H1 (cell line): Measurements from ENCODE around the gene CA10. TPM values are rescaled to one million over a fixed set of nuclear protein-coding genes. Genes with fewer than 3 reads are reported as not detected.

Experiments used
- CTCF ChIA-PET: fragments of 300-600 bp; sonication (Branson Sonifier 250); formaldehyde crosslinking; loops from one replicate; lab custom pipeline; 2021; ENCODE audit not compliant: partially characterized antibody; lab: Charles Lee
- POLR2A ChIA-PET: fragments of 300-600 bp; sonication (Branson Sonifier 250); formaldehyde crosslinking; loops from one replicate; lab custom pipeline; 2021; ENCODE audit warnings: inconsistent platforms; ENCODE audit not compliant: partially characterized antibody; lab: Charles Lee
- DNase-seq, 2 experiments: peaks; one replicate each; pipeline versions ENCODE4 v3.0.0 to v3.0.0-alpha.2; 2010 to 2022; ENCODE audit warnings: low spot score in 2 of 2, low read depth in 1 of 2, mixed read lengths in 1 of 2
- FAIRE-seq: peaks from 2 replicates; lab custom pipeline; 2011; peaks lifted over from hg19 to GRCh38; lab: Jason Lieb, UNC
- H2AFZ ChIP-seq: 2 replicates; pipeline ENCODE4 v1.8.1; 2012; ENCODE audit warnings: low read length, inconsistent platforms
- H2AK5ac ChIP-seq: 2 replicates; pipeline ENCODE4 v1.6.1; 2013; ENCODE audit warnings: low read depth, low read length
- H2BK120ac ChIP-seq: replicated peaks from 2 replicates; pipeline ENCODE3; 2013; ENCODE audit warnings: low read depth, low read length, inconsistent platforms
- H2BK12ac ChIP-seq: 2 replicates; pipeline ENCODE4 v1.6.1; 2013; ENCODE audit warnings: low read depth, low read length
- H2BK15ac ChIP-seq: 2 replicates; pipeline ENCODE4 v1.6.1; 2013; ENCODE audit warnings: low read length
- H2BK20ac ChIP-seq: 2 replicates; pipeline ENCODE4 v1.6.1; 2013; ENCODE audit warnings: low read length
- H2BK5ac ChIP-seq: 2 replicates; pipeline ENCODE4 v1.6.1; 2013; ENCODE audit warnings: low read depth, low read length
- H3K14ac ChIP-seq: 2 replicates; pipeline ENCODE4 v1.6.1; 2013; ENCODE audit warnings: inconsistent platforms; ENCODE audit not compliant: insufficient read length
- H3K18ac ChIP-seq: 2 replicates; pipeline ENCODE4 v1.6.1; 2013; ENCODE audit warnings: low read length; ENCODE audit errors: extremely low read depth
- H3K23ac ChIP-seq: 2 replicates; pipeline ENCODE4 v1.6.1; 2013; ENCODE audit warnings: inconsistent platforms; ENCODE audit not compliant: insufficient read length
- H3K23me2 ChIP-seq: 2 replicates; pipeline ENCODE4 v1.6.1; 2013; ENCODE audit warnings: low read depth, low read length
- H3K27ac ChIP-seq: 2 replicates; pipeline ENCODE4 v1.6.1; 2011; ENCODE audit warnings: low read depth, low read length, inconsistent platforms
- H3K27me3 ChIP-seq, 4 experiments: replicated peaks in 1 of 4; 1 replicate in 1 of 4; 2 replicates in 3 of 4; pipeline versions ENCODE4 v1.6.1 to v1.8.1; 2011 to 2013; ENCODE audit warnings: low read length in 3 of 4, mild to moderate bottlenecking in 3 of 4, inconsistent platforms in 2 of 4, mixed read lengths in 2 of 4, moderate library complexity in 1 of 4; ENCODE audit not compliant: control insufficient read depth in 3 of 4, insufficient read depth in 3 of 4; ENCODE audit errors: extremely low read depth in 1 of 4
- H3K36me3 ChIP-seq, 4 experiments: 2 replicates each; pipeline versions ENCODE4 v1.6.1 to v1.8.1; 2011 to 2013; ENCODE audit warnings: mild to moderate bottlenecking in 4 of 4, low read length in 3 of 4, moderate library complexity in 2 of 4, control low read depth in 1 of 4, inconsistent platforms in 1 of 4; ENCODE audit not compliant: insufficient read depth in 4 of 4, control insufficient read depth in 2 of 4
- H3K4ac ChIP-seq: replicated peaks from 2 replicates; pipeline ENCODE3; 2013; ENCODE audit warnings: low read length, low read depth, mixed read lengths, inconsistent platforms; ENCODE audit not compliant: insufficient read length
- H3K4me1 ChIP-seq, 4 experiments: replicated peaks in 1 of 4; 1 replicate in 1 of 4; 2 replicates in 3 of 4; pipeline versions ENCODE4 v1.6.1 to v1.8.1; 2011 to 2013; ENCODE audit warnings: low read length in 3 of 4, inconsistent platforms in 2 of 4, mixed read lengths in 1 of 4; ENCODE audit not compliant: insufficient read depth in 4 of 4, control insufficient read depth in 3 of 4
- H3K4me2 ChIP-seq, 2 experiments: 2 replicates each; pipeline versions ENCODE4 v1.6.1 to v1.8.1; 2011 to 2013; ENCODE audit warnings: low read depth in 2 of 2, low read length in 2 of 2, control low read depth in 1 of 2, inconsistent platforms in 1 of 2, mild to moderate bottlenecking in 1 of 2; ENCODE audit not compliant: insufficient read depth in 1 of 2
- H3K4me3 ChIP-seq, 4 experiments: fragments of 200-600, 300-600 bp in 1 of 4; sonication (generic), shearing (Covaris generic), sonication (Bioruptor Twin) in 1 of 4; 2 replicates each; pipeline versions ENCODE4 v1.5.1 to v1.8.1; 2011 to 2016; ENCODE audit warnings: low read length in 4 of 4, low read depth in 3 of 4, control low read depth in 2 of 4, inconsistent platforms in 2 of 4, mild to moderate bottlenecking in 2 of 4, mixed read lengths in 1 of 4, moderate library complexity in 1 of 4; ENCODE audit not compliant: insufficient read depth in 2 of 4; ENCODE audit errors: extremely low read depth in 1 of 4
- H3K56ac ChIP-seq: replicated peaks from 2 replicates; pipeline ENCODE3; 2013; ENCODE audit warnings: low read depth, mild to moderate bottlenecking, mixed read lengths, low read length, inconsistent platforms; ENCODE audit not compliant: insufficient read length
- H3K79me1 ChIP-seq: 2 replicates; pipeline ENCODE4 v1.6.1; 2013; ENCODE audit warnings: low read depth, low read length, control low read depth
- H3K79me2 ChIP-seq, 2 experiments: 2 replicates each; pipeline versions ENCODE4 v1.6.1 to v1.8.1; 2012 to 2013; ENCODE audit warnings: low read length in 2 of 2, mild to moderate bottlenecking in 2 of 2, inconsistent platforms in 1 of 2; ENCODE audit not compliant: insufficient read depth in 2 of 2, control insufficient read depth in 1 of 2
- H3K9ac ChIP-seq, 4 experiments: replicated peaks in 1 of 4; 1 replicate in 1 of 4; 2 replicates in 3 of 4; pipeline versions ENCODE4 v1.6.1 to v1.8.1; 2011 to 2013; ENCODE audit warnings: low read depth in 3 of 4, low read length in 3 of 4, control low read depth in 2 of 4, mild to moderate bottlenecking in 2 of 4, moderate library complexity in 2 of 4, inconsistent platforms in 1 of 4; ENCODE audit errors: extremely low read depth in 1 of 4
- H3K9me3 ChIP-seq, 2 experiments: 2 replicates each; pipeline versions ENCODE4 v1.6.1 to v1.8.1; 2012 to 2013; ENCODE audit warnings: mild to moderate bottlenecking in 2 of 2, moderate library complexity in 2 of 2, control low read depth in 1 of 2, inconsistent platforms in 1 of 2, low read depth in 1 of 2, low read length in 1 of 2, mixed read lengths in 1 of 2; ENCODE audit not compliant: insufficient read depth in 2 of 2
- H4K20me1 ChIP-seq, 2 experiments: replicated peaks in 1 of 2; 2 replicates each; pipeline versions ENCODE3 to v1.8.1; 2011 to 2013; ENCODE audit warnings: inconsistent platforms in 2 of 2, low read length in 2 of 2, mild to moderate bottlenecking in 1 of 2; ENCODE audit not compliant: insufficient read depth in 2 of 2, control insufficient read depth in 1 of 2
- H4K5ac ChIP-seq: 2 replicates; pipeline ENCODE4 v1.6.1; 2013; ENCODE audit warnings: low read length, low read depth, mixed read lengths, inconsistent platforms; ENCODE audit not compliant: insufficient read length
- H4K8ac ChIP-seq: 2 replicates; pipeline ENCODE4 v1.8.0; 2013; ENCODE audit warnings: mild to moderate bottlenecking, moderate library complexity, low read length, inconsistent platforms; ENCODE audit not compliant: insufficient read depth; ENCODE audit errors: extremely low read depth
- H4K91ac ChIP-seq: replicated peaks from 2 replicates; pipeline ENCODE3; 2013; ENCODE audit warnings: low read length, mixed read lengths, inconsistent platforms; ENCODE audit not compliant: insufficient read length
- CHD1 ChIP-seq: IDR thresholded peaks from 2 replicates; pipeline ENCODE4 v1.6.1; 2012; ENCODE audit warnings: low read depth, low read length, improper control_type of control experiment
- RBBP5 ChIP-seq: IDR thresholded peaks from 2 replicates; pipeline ENCODE4 v1.7.1; 2012; ENCODE audit warnings: low read depth, mild to moderate bottlenecking, inconsistent platforms, low read length, moderate library complexity, borderline replicate concordance
- SP4 ChIP-seq: IDR thresholded peaks from 2 replicates; pipeline ENCODE4 v1.6.1; 2012; ENCODE audit warnings: low read length, inconsistent platforms
- SUZ12 ChIP-seq: fragments of 200-600 bp; sonication (generic); IDR thresholded peaks from 2 replicates; pipeline ENCODE4 v1.6.1; 2012; ENCODE audit warnings: mild to moderate bottlenecking, inconsistent platforms, low read length, moderate library complexity, mixed read lengths
- TAF1 ChIP-seq: IDR thresholded peaks from 2 replicates; pipeline ENCODE4 v1.6.1; 2011; ENCODE audit warnings: mild to moderate bottlenecking, low read depth, low read length
- WGBS, 2 experiments: shearing (Covaris generic) in 1 of 2; methylation state at CpG; one replicate each; pipeline versions ENCODE4 v1.1.6 to v1.1.7; 2013 to 2015; ENCODE audit warnings: low lambda C conversion rate in 2 of 2, mixed read lengths in 2 of 2, inconsistent platforms in 1 of 2, low coverage in 1 of 2, missing lambda C conversion rate in 1 of 2; ENCODE audit not compliant: insufficient replicate concordance in 2 of 2, insufficient coverage in 1 of 2, insufficient read length in 1 of 2; ENCODE audit errors: extremely low coverage in 1 of 2, missing lambda C conversion rate in 1 of 2; 5-methylcytosine and 5-hydroxymethylcytosine counted together
- polyA plus RNA-seq, 7 experiments: library from polyadenylated mRNA; depleted of rRNA in 3 of 7; stranded (reverse) in 5 of 7; unstranded in 2 of 7; fragments of >200 nt in 5 of 7; fragments of 200-250 nt in 2 of 7; gene quantifications; 1 replicate in 5 of 7; 2 replicates in 1 of 7; 4 replicates in 1 of 7; pipeline versions ENCODE4 v1.2.1 to v1.2.3, GENCODE V29; 2011 to 2013; ENCODE audit warnings: missing spikeins in 2 of 7, mixed read lengths in 2 of 7
- total RNA-seq: library from RNA; stranded (reverse); fragmentation: NEBNext Ultra II Directional; extraction: Animal tissue kit (Norgen Biotek cat#: 25700); gene quantifications from 2 replicates; pipeline ENCODE4 v1.2.1, GENCODE V29; 2021

CA10 gene
- total and polyA plus RNA-seq, 2 of the 8 experiments (the other 6 are each of a cell fraction or from before 2014, with no cell fraction given) = 0.60 to 0.63 TPM

- Histone ChIP-seq H4K8ac (no peak overlapping the region), H2BK15ac (no peak overlapping the region), H3K18ac (no peak overlapping the region), H4K20me1 (no peaks in the 10 kb centered on the region), H3K4me3 (no peak overlapping the region; a peak in 1 of 8 replicates), H2AFZ (no peak overlapping the region), H3K4me2 (no peak overlapping the region), H4K5ac (no peak overlapping the region), H3K9ac (no peak overlapping the region), H2BK5ac (no peak overlapping the region), H3K14ac (no peak overlapping the region), H3K79me1 (no peaks in the 10 kb centered on the region), H4K91ac (no peak overlapping the region), H2BK12ac (no peak overlapping the region), H3K23me2 (no peaks in the 10 kb centered on the region), H3K9me3 (peaks cover 11 to 12% of the 10 kb centered on the region in 2 experiments), H3K27me3 (no peaks in the 10 kb centered on the region), H3K56ac (no peak overlapping the region), H3K36me3 (no peaks in the 10 kb centered on the region), H2BK120ac (no peak overlapping the region), H3K4me1 (no peaks in the 10 kb centered on the region), H2BK20ac (no peak overlapping the region), H3K79me2 (no peaks in the 10 kb centered on the region), H3K27ac (no peak overlapping the region), H3K23ac (no peak overlapping the region), H3K4ac (no peak overlapping the region), H2AK5ac (no peak overlapping the region)
- TF ChIP-seq TAF1 = no peak
- TF ChIP-seq RBBP5 = no peak
- TF ChIP-seq SUZ12 = no peak
- no peak for TF ChIP-seq CHD1
- TF ChIP-seq SP4 = no peak
- 96% methylated on average over 7 of the region's 7 CpGs; no CpG with 5 or more reads in 1 of the 2 experiments for whole genome bisulfite sequencing, 2 experiments
- no peak for FAIRE-seq
- no peak for DNase-seq
- POLR2A ChIA-PET = no interaction called here
- CTCF ChIA-PET = no interaction called here
Observed at GRCh38 chr17:51961689-51962088, 196.8 kb downstream of the CA10 start.
